ENCODE measurements around the gene ADGRA1.

DNA sequence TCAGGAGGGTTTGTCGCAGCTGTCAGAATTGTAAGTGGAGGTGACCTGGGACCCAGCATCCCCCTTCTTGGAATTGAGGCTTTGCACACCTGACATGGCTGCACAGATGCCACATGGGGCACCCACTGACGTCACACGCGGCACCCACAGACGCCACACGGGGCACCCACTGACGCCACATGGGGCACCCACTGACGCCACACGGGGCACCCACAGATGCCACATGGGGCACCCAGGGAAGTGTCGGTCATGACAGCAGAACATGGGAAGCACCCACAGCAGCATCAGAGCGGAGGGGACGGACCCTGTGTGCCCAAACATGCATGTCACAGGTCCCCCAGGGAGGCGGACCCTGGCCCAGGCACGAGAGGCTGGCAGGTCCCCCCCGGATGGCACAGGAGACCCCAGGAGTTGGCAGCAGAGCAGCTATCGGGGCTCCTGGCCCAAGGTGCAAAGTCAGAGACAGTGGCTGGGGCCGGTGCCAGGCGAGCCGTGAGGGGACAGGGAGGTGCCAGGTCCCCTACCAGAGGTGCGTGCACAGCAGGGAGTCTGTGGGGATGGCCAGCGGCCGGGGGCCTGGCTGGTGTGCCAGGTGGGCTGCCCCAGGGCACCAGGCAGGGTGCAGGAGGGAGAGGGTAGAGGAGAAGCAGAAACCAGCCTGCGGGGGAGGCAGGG, 93.4 kb downstream of the ADGRA1 start:
- TF ChIP-seq, protein P1, sequence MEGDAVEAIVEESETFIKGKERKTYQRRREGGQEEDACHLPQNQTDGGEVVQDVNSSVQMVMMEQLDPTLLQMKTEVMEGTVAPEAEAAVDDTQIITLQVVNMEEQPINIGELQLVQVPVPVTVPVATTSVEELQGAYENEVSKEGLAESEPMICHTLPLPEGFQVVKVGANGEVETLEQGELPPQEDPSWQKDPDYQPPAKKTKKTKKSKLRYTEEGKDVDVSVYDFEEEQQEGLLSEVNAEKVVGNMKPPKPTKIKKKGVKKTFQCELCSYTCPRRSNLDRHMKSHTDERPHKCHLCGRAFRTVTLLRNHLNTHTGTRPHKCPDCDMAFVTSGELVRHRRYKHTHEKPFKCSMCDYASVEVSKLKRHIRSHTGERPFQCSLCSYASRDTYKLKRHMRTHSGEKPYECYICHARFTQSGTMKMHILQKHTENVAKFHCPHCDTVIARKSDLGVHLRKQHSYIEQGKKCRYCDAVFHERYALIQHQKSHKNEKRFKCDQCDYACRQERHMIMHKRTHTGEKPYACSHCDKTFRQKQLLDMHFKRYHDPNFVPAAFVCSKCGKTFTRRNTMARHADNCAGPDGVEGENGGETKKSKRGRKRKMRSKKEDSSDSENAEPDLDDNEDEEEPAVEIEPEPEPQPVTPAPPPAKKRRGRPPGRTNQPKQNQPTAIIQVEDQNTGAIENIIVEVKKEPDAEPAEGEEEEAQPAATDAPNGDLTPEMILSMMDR (IDR thresholded peaks at IDR 0.05; ENCODE audit: borderline replicate concordance, extremely low read depth, low read length, poor library complexity, severe bottlenecking): no peak
- TF ChIP-seq EZH2 (IDR thresholded peaks at IDR 0.05; ENCODE audit: borderline replicate concordance, low read depth, low read length, severe bottlenecking): no peak

Measured in DND-41 (cell line).